DND-41 (cell line): ENCODE measurements around the gene PHLDB2.

Source experiments
- CTCF ChIP-seq: IDR thresholded peaks from 2 replicates; pipeline ENCODE4 v1.5.1; 2012; ENCODE audit warnings: borderline replicate concordance, low read length, moderate library complexity, mild to moderate bottlenecking; ENCODE audit not compliant: poor library complexity, severe bottlenecking; ENCODE audit errors: extremely low read depth
- EZH2 ChIP-seq: IDR thresholded peaks from 3 replicates; pipeline ENCODE4 v1.6.1; 2012; ENCODE audit warnings: borderline replicate concordance, low read depth, mild to moderate bottlenecking, moderate library complexity, low read length, inconsistent platforms; ENCODE audit not compliant: severe bottlenecking

- TF ChIP-seq CTCF (no peak), EZH2 (no peak)
Measured at GRCh38 chr3:111871809-111872623, 13.0 kb downstream of the PHLDB2 start.
